Neural cell (in vitro differentiated cells): Measurements from ENCODE around the gene SLC27A2. TPM values are rescaled to one million over a fixed set of nuclear protein-coding genes. Genes with fewer than 3 reads are reported as not detected.

Experiments
- H2AFZ ChIP-seq: fragments of 200-600, 300-800 bp; sonication (generic), shearing (Covaris generic); 2 replicates; pipeline ENCODE4 v1.6.0; 2014; ENCODE audit warnings: low read depth, mild to moderate bottlenecking, antibody characterized with exemption, low read length, moderate library complexity
- H3F3A ChIP-seq: fragments of 200-600 bp; shearing (Covaris generic); 2 replicates; pipeline ENCODE4 v1.6.1; 2016; ENCODE audit warnings: mild to moderate bottlenecking, moderate library complexity, mixed read lengths, antibody characterized with exemption, low read length; ENCODE audit not compliant: insufficient read depth, poor library complexity, severe bottlenecking
- H3K27ac ChIP-seq: fragments of 200-600, 300-800 bp; sonication (generic), shearing (Covaris generic); 2 replicates; pipeline ENCODE4 v1.5.1; 2014; ENCODE audit warnings: mild to moderate bottlenecking, low read length, moderate library complexity
- H3K27me3 ChIP-seq: fragments of 300-800, 200-600 bp; sonication (generic), shearing (Covaris generic); 2 replicates; pipeline ENCODE4 v1.6.0; 2014; ENCODE audit warnings: mild to moderate bottlenecking, low read depth, low read length, moderate library complexity; ENCODE audit not compliant: insufficient read depth
- H3K36me3 ChIP-seq: fragments of 300-800, 200-600 bp; sonication (generic), shearing (Covaris generic); 2 replicates; pipeline ENCODE4 v1.5.1; 2014; ENCODE audit warnings: mild to moderate bottlenecking, antibody characterized with exemption, low read length, moderate library complexity; ENCODE audit not compliant: insufficient read depth
- H3K4me2 ChIP-seq: fragments of 300-800, 200-600 bp; sonication (generic), shearing (Covaris generic); 2 replicates; pipeline ENCODE4 v1.6.0; 2014; ENCODE audit warnings: mild to moderate bottlenecking, low read length
- H3K4me3 ChIP-seq: fragments of 300-800, 200-600 bp; sonication (generic), shearing (Covaris generic); 2 replicates; pipeline ENCODE4 v1.5.1; 2014; ENCODE audit warnings: mild to moderate bottlenecking, low read length, moderate library complexity
- H3K79me2 ChIP-seq: fragments of 200-600 bp; shearing (Covaris generic); replicated peaks from 2 replicates; pipeline ENCODE4 v1.6.0; 2014; ENCODE audit warnings: mild to moderate bottlenecking, low read length, moderate library complexity; ENCODE audit not compliant: insufficient read depth
- H3K9ac ChIP-seq: fragments of 300-800, 200-600 bp; sonication (generic), shearing (Covaris generic); 2 replicates; pipeline ENCODE4 v1.6.1; 2016; ENCODE audit warnings: mild to moderate bottlenecking, low read length, mixed read lengths
- H3K9me2 ChIP-seq: fragments of 200-600 bp; shearing (Covaris generic); 2 replicates; pipeline ENCODE4 v1.6.1; 2016; ENCODE audit warnings: mild to moderate bottlenecking, low read length, mixed read lengths; ENCODE audit not compliant: insufficient read depth
- H3K9me3 ChIP-seq: fragments of 200-600, 300-800 bp; sonication (generic), shearing (Covaris generic); 2 replicates; pipeline ENCODE4 v1.6.1; 2016; ENCODE audit warnings: mild to moderate bottlenecking, mixed run types, low read length, moderate library complexity, mixed read lengths
- H4K20me1 ChIP-seq: fragments of 200-600 bp; shearing (Covaris generic); 2 replicates; pipeline ENCODE4 v1.6.1; 2016; ENCODE audit warnings: mild to moderate bottlenecking, mixed run types; ENCODE audit not compliant: insufficient read depth
- EP300 ChIP-seq: fragments of 450-650 bp; conservative IDR thresholded peaks from 2 replicates; pipeline ENCODE4 v1.6.1; 2014; ENCODE audit warnings: antibody characterized with exemption, mild to moderate bottlenecking, moderate library complexity; ENCODE audit not compliant: poor library complexity, severe bottlenecking
- EZH2 ChIP-seq: fragments of 200-600, 300-800 bp; shearing (Covaris generic), sonication (generic); IDR thresholded peaks from 2 replicates; pipeline ENCODE4 v1.6.1; 2014; ENCODE audit warnings: antibody characterized with exemption, low read length, borderline replicate concordance, mild to moderate bottlenecking; ENCODE audit not compliant: insufficient read depth, poor library complexity, severe bottlenecking
- MXI1 ChIP-seq: fragments of 450-650 bp; conservative IDR thresholded peaks from 2 replicates; pipeline ENCODE4 v1.6.1; 2014; ENCODE audit warnings: antibody characterized with exemption, mild to moderate bottlenecking; ENCODE audit not compliant: poor library complexity, severe bottlenecking
- POLR2AphosphoS5 ChIP-seq: IDR thresholded peaks from 2 replicates; pipeline ENCODE4 v1.6.1; 2012
- RAD21 ChIP-seq: fragments of 450-650 bp; conservative IDR thresholded peaks from 2 replicates; pipeline ENCODE4 v1.6.1; 2014; ENCODE audit warnings: antibody characterized with exemption, mild to moderate bottlenecking, moderate library complexity
- SMC3 ChIP-seq: fragments of 450-650 bp; conservative IDR thresholded peaks from 2 replicates; pipeline ENCODE4 v1.6.1; 2014; ENCODE audit warnings: antibody characterized with exemption, mild to moderate bottlenecking, moderate library complexity; ENCODE audit not compliant: poor library complexity
- TAF1 ChIP-seq: IDR thresholded peaks from 2 replicates; pipeline ENCODE4 v1.6.1; 2012; ENCODE audit warnings: low read depth
- polyA plus RNA-seq: library from polyadenylated mRNA; depleted of rRNA; stranded (reverse); fragments of >200 nt; gene quantifications from 2 replicates; pipeline ENCODE4 v1.2.3, GENCODE V29; 2014
- TF ChIP-seq, protein P1 (sequence below): fragments of 450-650 bp; IDR thresholded peaks from 2 replicates; pipeline ENCODE4 v1.5.1; 2014; ENCODE audit warnings: antibody characterized with exemption, mild to moderate bottlenecking, moderate library complexity; ENCODE audit not compliant: poor library complexity, severe bottlenecking
- TF ChIP-seq, protein P2 (sequence below): IDR thresholded peaks from 2 replicates; pipeline ENCODE4 v1.6.1; 2012; ENCODE audit warnings: borderline replicate concordance

SLC27A2 gene
- polyA plus RNA-seq, 1 donor from 2014 or later: 3.5 TPM

DNA sequence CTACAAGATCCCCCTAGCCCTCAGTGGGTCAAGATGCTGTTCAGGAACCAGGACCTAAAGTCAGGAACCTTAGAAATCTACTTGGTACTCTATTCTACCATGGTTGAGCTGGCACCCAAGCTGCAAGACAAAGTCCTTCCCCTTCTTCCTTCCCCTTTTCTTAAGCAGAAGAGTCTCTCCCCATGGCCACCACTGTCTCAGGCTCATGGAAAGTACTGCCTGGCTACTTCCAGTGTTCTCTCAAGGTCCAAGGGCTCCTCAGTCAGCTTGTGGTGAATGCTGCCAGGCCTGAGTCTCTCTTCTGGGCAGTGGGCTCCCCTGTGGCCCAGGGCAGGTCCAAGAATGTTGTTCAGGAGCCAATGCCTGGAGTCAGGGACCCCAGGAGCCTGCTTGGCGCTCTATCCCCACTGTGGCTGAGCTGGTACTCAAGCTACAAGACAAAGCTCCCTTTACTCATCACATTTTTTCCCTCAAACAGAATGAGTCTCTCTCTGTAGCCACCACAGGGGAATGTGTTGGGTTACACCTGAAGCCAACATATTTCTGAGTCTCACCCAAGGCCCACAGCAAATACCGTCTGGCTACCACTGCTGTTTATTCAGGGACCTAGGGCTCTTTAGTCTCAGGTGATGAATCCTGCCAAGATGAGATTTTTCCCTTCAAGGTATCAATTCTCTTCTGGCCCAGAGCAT is 18.1 kb upstream of the SLC27A2 start:
- no peaks in the 10 kb centered on the region for H3K27me3 ChIP-seq
- H2AFZ ChIP-seq: no peak overlapping the region
- no peak overlapping the region for H3K4me3 ChIP-seq
- H3K36me3 ChIP-seq: no peaks in the 10 kb centered on the region
- no peaks in the 10 kb centered on the region for H3F3A ChIP-seq
- H3K9me3 ChIP-seq: no peaks in the 10 kb centered on the region
- no peak overlapping the region for H3K27ac ChIP-seq
- TF ChIP-seq TAF1 (no peak), POLR2AphosphoS5 (no peak), EP300 (no peak), SMC3 (no peak)
- TF ChIP-seq, protein P1, sequence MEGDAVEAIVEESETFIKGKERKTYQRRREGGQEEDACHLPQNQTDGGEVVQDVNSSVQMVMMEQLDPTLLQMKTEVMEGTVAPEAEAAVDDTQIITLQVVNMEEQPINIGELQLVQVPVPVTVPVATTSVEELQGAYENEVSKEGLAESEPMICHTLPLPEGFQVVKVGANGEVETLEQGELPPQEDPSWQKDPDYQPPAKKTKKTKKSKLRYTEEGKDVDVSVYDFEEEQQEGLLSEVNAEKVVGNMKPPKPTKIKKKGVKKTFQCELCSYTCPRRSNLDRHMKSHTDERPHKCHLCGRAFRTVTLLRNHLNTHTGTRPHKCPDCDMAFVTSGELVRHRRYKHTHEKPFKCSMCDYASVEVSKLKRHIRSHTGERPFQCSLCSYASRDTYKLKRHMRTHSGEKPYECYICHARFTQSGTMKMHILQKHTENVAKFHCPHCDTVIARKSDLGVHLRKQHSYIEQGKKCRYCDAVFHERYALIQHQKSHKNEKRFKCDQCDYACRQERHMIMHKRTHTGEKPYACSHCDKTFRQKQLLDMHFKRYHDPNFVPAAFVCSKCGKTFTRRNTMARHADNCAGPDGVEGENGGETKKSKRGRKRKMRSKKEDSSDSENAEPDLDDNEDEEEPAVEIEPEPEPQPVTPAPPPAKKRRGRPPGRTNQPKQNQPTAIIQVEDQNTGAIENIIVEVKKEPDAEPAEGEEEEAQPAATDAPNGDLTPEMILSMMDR: no peak
- TF ChIP-seq, protein P2, sequence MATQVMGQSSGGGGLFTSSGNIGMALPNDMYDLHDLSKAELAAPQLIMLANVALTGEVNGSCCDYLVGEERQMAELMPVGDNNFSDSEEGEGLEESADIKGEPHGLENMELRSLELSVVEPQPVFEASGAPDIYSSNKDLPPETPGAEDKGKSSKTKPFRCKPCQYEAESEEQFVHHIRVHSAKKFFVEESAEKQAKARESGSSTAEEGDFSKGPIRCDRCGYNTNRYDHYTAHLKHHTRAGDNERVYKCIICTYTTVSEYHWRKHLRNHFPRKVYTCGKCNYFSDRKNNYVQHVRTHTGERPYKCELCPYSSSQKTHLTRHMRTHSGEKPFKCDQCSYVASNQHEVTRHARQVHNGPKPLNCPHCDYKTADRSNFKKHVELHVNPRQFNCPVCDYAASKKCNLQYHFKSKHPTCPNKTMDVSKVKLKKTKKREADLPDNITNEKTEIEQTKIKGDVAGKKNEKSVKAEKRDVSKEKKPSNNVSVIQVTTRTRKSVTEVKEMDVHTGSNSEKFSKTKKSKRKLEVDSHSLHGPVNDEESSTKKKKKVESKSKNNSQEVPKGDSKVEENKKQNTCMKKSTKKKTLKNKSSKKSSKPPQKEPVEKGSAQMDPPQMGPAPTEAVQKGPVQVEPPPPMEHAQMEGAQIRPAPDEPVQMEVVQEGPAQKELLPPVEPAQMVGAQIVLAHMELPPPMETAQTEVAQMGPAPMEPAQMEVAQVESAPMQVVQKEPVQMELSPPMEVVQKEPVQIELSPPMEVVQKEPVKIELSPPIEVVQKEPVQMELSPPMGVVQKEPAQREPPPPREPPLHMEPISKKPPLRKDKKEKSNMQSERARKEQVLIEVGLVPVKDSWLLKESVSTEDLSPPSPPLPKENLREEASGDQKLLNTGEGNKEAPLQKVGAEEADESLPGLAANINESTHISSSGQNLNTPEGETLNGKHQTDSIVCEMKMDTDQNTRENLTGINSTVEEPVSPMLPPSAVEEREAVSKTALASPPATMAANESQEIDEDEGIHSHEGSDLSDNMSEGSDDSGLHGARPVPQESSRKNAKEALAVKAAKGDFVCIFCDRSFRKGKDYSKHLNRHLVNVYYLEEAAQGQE: no peak
- H3K79me2 ChIP-seq: no peaks in the 10 kb centered on the region
- H3K9me2 ChIP-seq: no peaks in the 10 kb centered on the region
- H3K4me2 ChIP-seq: no peak overlapping the region
- no peaks in the 10 kb centered on the region for H4K20me1 ChIP-seq
- H3K9ac ChIP-seq: no peak overlapping the region

DNA sequence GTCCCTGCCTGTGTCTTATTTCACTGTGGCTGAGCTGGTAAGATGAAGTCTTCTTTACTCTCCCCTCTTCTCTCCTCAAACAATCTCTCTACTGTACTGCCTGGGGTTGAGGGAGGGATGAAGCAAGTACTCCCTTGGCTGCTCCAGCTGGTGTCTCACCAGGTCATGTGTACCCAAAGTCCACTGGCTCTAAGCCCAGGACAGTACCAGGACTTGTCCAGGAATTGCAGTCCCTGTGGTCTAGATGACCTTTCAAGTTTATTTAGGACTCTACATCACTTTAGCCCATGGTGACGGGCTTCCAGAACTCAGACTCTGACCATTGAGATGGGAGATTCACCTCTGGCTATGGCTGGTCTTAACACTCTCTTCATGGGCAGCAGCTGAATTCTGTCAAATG is 17.5 kb upstream of the SLC27A2 start:
- H3K9me3 ChIP-seq: no peaks in the 10 kb centered on the region
- H3K9me2 ChIP-seq: no peaks in the 10 kb centered on the region
- H3K36me3 ChIP-seq: no peaks in the 10 kb centered on the region
- no peak overlapping the region for H3K4me3 ChIP-seq
- no peak overlapping the region for H3K27ac ChIP-seq
- no peaks in the 10 kb centered on the region for H3K27me3 ChIP-seq
- no peaks in the 10 kb centered on the region for H3K79me2 ChIP-seq
- H3K4me2 ChIP-seq: no peak overlapping the region
- no peaks in the 10 kb centered on the region for H4K20me1 ChIP-seq
- H2AFZ ChIP-seq: no peak overlapping the region
- H3K9ac ChIP-seq: no peak overlapping the region
- no peaks in the 10 kb centered on the region for H3F3A ChIP-seq
- TF ChIP-seq MXI1 (no peak), SMC3 (no peak), POLR2AphosphoS5 (no peak), EZH2 (no peak)

DNA sequence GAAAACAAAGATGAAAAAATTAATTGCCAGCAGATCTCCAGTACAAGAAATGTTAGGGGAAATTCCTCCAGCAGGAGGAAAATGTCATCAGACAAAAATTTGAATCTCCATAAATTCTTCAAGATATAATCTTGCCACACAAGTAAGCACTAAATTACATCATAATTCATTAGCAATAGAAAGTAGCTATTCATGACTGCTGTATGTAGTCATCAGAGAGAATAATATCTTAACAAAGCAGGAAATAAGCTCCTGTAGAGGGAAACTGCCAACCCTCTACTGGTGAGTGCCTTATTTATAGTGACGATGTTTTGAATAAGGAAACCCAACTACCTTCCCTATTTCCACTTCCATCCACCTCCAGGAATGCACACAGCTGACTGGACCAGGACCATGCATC is 15.8 kb upstream of the SLC27A2 start:
- H3K27ac ChIP-seq: no peak overlapping the region
- H3K79me2 ChIP-seq: no peaks in the 10 kb centered on the region
- H3K36me3 ChIP-seq: no peaks in the 10 kb centered on the region
- no peak overlapping the region for H3K4me2 ChIP-seq
- no peaks in the 10 kb centered on the region for H4K20me1 ChIP-seq
- no peaks in the 10 kb centered on the region for H3K27me3 ChIP-seq
- H3F3A ChIP-seq: no peaks in the 10 kb centered on the region
- H3K9ac ChIP-seq: no peak overlapping the region
- no peaks in the 10 kb centered on the region for H3K9me3 ChIP-seq
- TF ChIP-seq POLR2AphosphoS5: no peak
- no peak for TF ChIP-seq MXI1
- TF ChIP-seq, protein P2: no peak
- no peak for TF ChIP-seq EZH2
- no peak for TF ChIP-seq TAF1
- TF ChIP-seq SMC3: no peak
- TF ChIP-seq RAD21: no peak
- TF ChIP-seq, protein P1: no peak
- no peak for TF ChIP-seq EP300
- H3K9me2 ChIP-seq: no peaks in the 10 kb centered on the region
- H3K4me3 ChIP-seq: no peak overlapping the region
- no peak overlapping the region for H2AFZ ChIP-seq
